ENCODE data around the gene STX18.

Gene STX18

DNA sequence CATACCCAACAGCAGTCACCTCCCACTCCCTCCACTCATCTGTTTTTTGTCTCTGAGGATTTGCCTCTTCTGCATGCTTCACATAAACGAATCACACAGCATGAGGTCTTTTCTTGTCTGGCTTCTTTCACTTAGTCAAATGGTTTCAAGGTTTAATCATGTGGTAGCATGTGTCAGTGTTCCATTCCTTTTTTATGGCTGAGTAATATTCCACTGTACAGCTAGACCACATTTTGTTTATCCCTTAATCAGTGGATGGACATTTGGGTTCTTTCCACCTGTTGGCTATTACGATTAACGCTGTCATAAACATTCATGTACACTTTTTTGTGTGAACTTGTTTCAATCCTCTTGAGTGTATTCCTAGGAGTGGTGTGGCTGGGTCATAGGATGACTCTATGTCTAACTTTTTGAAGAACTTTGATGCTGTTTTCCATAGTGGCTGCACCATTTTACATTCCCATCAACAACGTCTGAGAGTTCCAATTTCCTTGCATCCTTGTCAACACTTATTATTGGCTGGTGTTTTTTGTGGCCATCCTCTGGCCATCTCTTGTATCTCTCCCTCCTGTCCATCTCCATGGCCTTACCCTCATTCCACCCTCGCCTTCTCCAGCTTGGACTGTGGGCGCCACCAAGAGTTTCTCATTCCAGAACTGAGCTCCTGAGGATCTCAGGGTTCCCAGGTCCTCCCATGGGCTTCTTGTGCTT lies 167.3 kb downstream of the STX18 start:
- no peak for DNase-seq

Measured in NCI-H1694 (cell line).